H1 (cell line): ENCODE measurements around the gene DMBX1. TPM values are rescaled to one million over a fixed set of nuclear protein-coding genes. Genes with fewer than 3 reads are reported as not detected.

Source experiments
- EGR1 ChIP-seq: IDR thresholded peaks from 2 replicates; pipeline ENCODE4 v1.6.1; 2011; ENCODE audit warnings: low read depth, low read length, borderline replicate concordance
- JUN ChIP-seq: IDR thresholded peaks from 2 replicates; pipeline ENCODE4 v1.6.1; 2011; ENCODE audit warnings: low read depth, mild to moderate bottlenecking, improper control_type of control experiment, low read length
- RFX5 ChIP-seq: IDR thresholded peaks from 2 replicates; pipeline ENCODE4 v1.6.1; 2011; ENCODE audit warnings: low read depth, low read length, improper control_type of control experiment, borderline replicate concordance
- polyA plus RNA-seq, 7 experiments: library from polyadenylated mRNA; depleted of rRNA in 3 of 7; stranded (reverse) in 5 of 7; unstranded in 2 of 7; fragments of >200 nt in 5 of 7; fragments of 200-250 nt in 2 of 7; gene quantifications; 1 replicate in 5 of 7; 2 replicates in 1 of 7; 4 replicates in 1 of 7; pipeline versions ENCODE4 v1.2.1 to v1.2.3, GENCODE V29; 2011 to 2013; ENCODE audit warnings: missing spikeins in 2 of 7, mixed read lengths in 2 of 7
- total RNA-seq: library from RNA; stranded (reverse); fragmentation: NEBNext Ultra II Directional; extraction: Animal tissue kit (Norgen Biotek cat#: 25700); gene quantifications from 2 replicates; pipeline ENCODE4 v1.2.1, GENCODE V29; 2021
- TF ChIP-seq, protein P1 (sequence below): IDR thresholded peaks from 2 replicates; pipeline ENCODE4 v1.6.1; 2012; ENCODE audit warnings: low read length, inconsistent platforms

The DMBX1 gene
- total and polyA plus RNA-seq, 2 of the 8 experiments (the other 6 are each of a cell fraction or from before 2014, with no cell fraction given) = 0.23 to 0.30 TPM

DNA sequence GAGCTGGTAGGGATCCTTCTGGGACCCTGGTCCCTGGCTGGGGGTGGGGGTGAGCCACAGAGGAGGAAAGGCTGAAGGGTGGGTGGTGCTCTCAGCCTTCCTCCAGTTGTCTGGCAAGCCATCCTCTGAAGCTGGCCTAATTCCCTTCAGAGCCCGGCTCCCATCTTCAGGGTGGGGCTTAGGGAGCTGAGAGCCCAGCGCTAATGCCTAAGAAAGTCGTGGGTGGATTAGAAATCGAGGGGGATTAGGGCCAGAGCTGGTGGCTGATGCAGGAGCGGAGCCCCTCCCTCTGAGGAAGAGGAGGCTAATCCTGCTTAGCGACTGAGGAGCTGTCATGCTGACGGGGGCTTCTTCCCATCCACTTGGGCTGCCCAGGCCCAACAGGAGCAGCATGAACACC is 30.8 kb upstream of the DMBX1 start (continued):
- TF ChIP-seq RFX5 (no peak), EGR1 (no peak), JUN (no peak)
- TF ChIP-seq, protein P1, sequence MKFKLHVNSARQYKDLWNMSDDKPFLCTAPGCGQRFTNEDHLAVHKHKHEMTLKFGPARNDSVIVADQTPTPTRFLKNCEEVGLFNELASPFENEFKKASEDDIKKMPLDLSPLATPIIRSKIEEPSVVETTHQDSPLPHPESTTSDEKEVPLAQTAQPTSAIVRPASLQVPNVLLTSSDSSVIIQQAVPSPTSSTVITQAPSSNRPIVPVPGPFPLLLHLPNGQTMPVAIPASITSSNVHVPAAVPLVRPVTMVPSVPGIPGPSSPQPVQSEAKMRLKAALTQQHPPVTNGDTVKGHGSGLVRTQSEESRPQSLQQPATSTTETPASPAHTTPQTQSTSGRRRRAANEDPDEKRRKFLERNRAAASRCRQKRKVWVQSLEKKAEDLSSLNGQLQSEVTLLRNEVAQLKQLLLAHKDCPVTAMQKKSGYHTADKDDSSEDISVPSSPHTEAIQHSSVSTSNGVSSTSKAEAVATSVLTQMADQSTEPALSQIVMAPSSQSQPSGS = no peak
